Stimulated activated CD8-positive, alpha-beta memory T cell treated with anti-CD3 and anti-CD28 coated beads, Interleukin-2, amount 100 ng/mL, for 48 hours (primary cell): Measurements from ENCODE around the gene CAMK1D.
"Not testable (repeated sequence)": the region's sequence is repeated elsewhere in the genome, so short reads cannot be mapped to it uniquely, and the experiment has no call there.

Experiments
- DNase-seq, 2 donors: peaks; one replicate each; pipeline ENCODE4 v3.0.0-alpha.2; 2020; ENCODE audit warnings: low read depth in 2 of 2

CAMK1D gene

GRCh38 chr10:12340937-12341336 is 8.4 kb upstream of the CAMK1D start:
- DNase-seq, result no peak

DNA sequence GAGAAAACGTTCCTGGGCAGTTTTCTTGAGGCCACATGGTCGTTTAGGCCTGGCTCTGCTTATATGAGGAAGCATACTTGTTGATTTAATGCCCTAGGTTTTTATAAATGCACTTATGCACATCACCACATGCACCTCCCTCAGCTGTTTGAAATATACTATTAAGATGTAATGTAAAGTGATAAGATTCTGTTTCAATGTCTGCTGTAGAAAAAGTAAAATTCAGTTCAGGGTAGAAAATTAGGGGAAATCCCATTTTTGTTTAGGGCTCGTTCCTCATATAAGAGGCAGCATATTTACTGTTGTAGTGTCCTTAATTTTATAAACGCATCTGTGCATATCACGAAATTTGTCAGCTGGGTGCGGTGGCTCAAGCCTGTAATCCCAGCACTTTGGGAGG is 7.8 kb upstream of the CAMK1D start:
- no peak for DNase-seq

DNA sequence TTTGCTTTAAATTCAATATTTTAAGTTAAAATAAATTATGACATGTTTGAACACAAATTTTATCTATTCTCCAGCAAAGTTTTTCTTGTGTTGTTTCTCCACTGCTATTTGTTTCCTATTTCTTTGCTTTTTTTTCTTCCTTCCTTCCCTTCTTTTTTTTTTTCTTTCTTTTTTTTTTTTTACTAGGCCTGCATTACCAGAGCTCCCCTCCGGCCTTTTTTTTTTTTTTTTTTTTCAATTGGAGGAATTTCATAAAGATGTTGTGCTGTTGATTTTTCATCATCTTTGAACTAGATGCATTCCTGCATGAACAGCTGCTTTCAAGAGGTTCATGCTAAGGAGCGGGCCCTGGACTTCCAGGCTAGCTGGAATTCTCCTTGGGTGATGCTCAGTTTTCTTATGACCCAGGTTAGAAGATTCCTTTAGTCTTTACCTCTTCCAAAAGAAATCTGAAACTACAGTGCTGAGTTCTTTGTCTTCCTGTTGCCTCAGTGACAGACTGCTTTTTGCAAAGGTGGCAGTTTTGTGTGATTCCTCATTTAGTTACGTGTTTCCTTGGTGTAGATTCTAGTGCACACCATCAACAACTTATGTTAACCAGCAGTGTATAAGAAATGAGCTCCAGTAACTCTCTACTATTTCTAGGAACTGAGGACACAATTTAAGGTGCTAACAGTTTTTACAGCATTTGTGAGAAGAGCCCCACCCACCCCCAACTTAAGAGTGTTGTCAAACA is 4.8 kb upstream of the CAMK1D start:
- no peak for DNase-seq

DNA sequence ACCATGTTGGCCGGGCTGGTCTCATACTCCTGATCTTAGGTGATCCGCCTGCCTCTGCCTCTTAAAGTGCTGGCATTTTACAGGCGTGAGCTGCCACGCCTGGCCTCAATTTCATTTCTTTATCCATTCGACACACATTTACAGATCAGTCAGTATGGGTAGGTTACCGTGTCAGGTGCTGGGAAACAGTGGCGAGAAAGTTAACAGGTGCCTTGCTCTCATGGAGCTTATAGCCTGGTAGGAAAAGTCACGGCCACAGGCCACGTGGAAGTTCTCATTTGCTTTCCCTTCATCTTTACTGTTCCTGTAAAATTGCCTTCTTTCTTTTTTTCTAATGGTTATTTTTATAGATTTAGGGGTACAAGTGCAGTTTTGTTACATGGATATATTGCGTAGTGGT is 2.6 kb upstream of the CAMK1D start:
- no peak for DNase-seq

- DNase-seq, result no peak
These were observed 965 bp upstream of the CAMK1D start for GRCh38 chr10:12348294-12348869.

DNA sequence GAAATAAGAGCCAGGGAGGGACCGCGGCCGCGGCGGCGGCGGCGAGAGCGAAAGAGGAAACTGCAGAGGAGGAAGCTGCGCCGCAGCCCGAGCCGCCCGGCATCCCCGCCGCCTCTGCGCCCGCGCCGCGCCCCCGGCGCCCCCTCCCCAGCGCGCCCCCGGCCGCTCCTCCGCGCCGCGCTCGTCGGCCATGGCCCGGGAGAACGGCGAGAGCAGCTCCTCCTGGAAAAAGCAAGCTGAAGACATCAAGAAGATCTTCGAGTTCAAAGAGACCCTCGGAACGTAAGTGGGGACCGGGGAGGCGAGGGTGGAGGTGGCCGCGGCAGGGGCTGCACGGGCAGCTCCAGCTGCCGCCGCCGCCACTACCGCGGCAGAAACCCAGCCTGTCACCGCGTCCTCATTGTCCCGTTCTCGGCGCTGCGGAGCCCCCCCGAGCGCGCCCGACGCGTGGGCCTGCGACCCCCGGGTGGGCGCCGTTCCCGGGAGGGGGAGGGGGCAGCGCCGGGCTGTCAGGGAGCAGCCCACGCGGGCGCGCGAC is 351 bp downstream of the CAMK1D start:
- no peak for DNase-seq

DNA sequence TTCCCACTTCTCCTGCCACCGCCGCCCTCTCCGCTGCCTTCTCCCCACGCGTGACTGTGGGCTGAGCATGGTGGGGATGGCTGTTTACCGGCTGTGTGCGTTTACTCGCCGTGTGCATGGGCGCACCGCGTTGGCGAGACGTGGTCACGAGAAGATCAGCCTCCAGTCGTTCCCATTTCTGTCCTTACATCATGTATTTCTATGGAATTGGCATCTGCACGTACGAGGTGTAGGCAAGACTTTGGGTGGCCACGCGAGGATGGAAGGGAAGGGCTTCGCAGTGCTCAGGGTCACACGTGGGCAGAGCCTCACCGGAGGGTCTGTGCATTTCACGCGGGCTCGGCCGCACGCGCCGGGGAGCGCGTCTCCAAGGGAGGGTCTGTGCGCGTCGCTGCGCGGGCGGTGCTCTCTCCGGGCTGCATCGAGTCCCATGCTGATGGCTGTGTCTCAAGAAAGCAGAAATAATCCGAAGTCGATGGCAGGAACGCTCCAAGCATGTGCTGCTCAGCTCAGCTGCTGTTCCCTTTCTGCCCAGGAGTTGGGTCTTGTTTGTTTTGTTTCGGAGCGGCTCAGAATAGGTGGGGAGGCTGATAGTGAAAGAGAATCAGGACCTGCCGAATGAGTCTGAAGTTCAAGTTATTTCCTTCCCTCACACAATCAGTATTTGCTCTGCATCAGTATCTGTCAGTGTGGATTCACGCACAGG is 973 bp downstream of the CAMK1D start:
- DNase-seq, result peak in 1 of 2 donors; percentile 28

- DNase-seq, result no peak
These were observed 1.6 kb downstream of the CAMK1D start for GRCh38 chr10:12350925-12351324.

- no peak for DNase-seq
These were observed 2.1 kb downstream of the CAMK1D start for GRCh38 chr10:12351447-12351846.

- DNase-seq, result no peak
These were observed 2.5 kb downstream of the CAMK1D start for GRCh38 chr10:12351889-12352288.

DNA sequence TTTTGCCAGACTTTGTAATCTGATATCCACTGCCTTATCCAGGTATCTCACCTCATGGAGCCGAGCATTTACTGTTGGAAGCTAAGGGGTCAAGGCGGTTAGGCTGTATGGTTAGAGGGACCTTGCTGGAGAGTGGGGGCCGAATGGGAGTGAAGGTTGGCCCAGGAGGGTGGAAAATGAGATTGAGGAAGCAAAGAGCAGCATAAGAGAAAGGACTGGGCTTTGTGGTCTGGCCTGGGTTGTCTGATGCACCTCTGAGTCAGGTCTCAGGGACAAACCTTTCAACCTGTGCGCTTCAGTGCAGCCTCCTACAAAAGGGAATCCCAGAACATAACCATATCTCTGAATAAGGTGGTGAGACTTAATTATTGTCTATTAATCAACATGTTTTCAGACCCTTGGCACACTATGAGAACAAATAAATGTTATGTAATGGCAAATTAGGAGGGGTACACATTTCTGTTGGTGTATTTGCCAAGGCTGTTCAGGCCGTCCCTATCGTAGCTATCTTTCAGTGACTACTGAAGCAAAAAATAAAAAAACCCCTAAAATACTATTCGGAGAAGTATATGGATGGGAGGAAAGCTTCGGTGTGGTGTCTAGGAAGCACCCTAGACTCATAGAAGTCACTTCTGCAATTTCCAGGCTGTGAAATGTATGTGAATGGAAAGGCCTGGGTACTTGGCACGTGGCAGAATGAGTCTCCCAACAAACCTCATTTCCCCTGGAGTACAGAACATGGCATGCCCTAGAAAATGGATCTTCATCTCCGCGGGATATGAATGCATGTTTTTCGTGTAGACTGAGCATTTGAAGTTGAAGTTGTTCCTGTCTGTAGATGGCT is 4.3 kb downstream of the CAMK1D start:
- no peak for DNase-seq

GRCh38 chr10:12354696-12355095 is 5.3 kb downstream of the CAMK1D start:
- not testable (repeated sequence) for DNase-seq

- DNase-seq, result no peak
These were observed 6.0 kb downstream of the CAMK1D start for GRCh38 chr10:12355384-12355783.

GRCh38 chr10:12357525-12358151 is 8.3 kb downstream of the CAMK1D start:
- DNase-seq, result no peak

DNA sequence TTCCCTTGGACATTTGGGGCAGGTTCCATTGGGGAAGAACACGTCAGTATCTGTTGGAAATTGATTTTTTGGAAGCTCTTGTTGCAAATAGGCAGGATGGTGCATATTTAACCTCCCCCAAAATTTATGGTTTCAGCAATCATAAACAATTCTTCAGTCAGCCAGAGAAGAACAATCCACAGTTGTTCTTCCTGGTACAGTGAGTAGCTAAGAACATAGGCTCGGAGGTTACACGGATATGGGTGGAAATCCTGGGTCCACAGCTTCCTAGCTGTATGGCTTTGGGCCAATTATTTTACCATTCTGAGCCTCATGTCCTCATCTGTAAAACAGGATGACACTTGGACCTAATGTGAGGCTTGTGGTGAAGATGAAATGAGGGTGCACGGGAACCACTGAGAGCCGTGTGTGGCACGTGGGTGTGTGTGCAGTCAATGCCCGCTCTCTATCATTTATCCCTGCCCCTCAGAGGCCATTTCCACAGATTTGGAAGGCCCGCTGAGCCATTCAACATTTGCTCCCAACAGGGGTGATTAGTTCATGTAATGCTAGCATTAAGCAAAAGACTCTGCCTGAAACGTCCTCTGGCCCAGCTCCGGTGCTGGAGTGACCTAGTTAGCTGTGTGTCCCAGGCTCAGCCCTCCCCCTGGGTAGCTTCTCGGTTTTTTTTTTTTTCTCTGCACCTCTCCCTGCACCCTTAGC is 9.7 kb downstream of the CAMK1D start:
- no peak for DNase-seq

DNA sequence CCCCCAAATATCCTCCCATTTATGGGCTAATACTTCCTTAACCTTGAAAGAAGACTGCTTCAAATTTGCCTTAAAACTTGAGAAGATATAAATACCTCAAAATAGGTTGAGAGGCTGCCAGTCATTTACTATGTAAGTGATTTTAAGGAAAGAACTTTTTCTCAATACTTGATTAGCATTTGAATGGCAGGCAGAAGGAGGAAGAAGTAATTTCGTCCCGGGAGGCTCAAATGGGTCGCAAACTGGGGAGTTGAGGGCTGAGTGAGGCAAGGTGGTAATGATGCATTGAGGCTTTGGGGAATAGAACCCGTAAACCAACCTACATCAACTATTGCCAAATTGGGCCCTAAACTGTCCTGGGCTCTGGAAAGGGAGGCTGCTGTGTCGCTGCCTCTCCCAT is 11.1 kb downstream of the CAMK1D start:
- DNase-seq, result no peak

- not testable (repeated sequence) for DNase-seq
These were observed 11.8 kb downstream of the CAMK1D start for GRCh38 chr10:12361115-12361514.

DNA sequence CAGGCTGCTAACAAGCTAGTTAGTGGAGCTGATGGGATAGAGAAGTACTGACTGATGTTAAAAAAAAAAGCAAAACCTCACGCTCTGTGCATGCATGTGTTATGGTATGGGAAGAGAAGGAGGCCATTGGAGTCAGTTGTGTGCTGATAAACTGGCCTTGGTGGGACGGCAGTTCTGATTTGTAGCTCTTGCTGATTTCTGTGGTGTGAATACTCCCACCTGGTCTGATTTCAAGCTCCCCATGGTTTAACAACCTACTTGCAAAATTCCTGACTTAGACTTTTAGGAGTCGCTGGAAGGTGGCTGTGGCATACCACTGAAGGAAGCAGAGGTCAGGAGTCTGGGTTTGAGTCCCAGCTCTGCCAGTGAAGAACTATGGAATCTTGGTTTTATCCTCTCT is 15.2 kb downstream of the CAMK1D start:
- DNase-seq, result no peak

DNA sequence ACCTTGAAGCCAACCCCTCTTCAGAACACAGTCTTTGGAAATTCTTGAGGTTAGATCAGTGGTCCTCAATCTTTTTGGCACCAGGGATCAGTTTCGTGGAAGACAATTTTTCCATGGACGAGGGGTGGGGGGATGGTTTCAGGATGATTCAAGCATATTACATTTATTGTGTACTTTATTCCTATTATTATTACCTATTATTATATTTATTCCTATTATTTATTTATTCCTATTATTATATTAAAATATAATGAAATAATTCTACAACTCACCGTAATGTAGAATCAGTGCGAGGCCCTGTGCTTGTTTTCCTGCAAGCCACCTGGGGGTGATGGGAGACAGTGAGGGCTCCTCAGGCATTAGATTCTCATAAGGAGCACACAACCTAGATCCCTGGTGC is 17.9 kb downstream of the CAMK1D start:
- DNase-seq, result no peak

- DNase-seq, result no peak
These were observed 20.6 kb downstream of the CAMK1D start for GRCh38 chr10:12369982-12370381.

DNA sequence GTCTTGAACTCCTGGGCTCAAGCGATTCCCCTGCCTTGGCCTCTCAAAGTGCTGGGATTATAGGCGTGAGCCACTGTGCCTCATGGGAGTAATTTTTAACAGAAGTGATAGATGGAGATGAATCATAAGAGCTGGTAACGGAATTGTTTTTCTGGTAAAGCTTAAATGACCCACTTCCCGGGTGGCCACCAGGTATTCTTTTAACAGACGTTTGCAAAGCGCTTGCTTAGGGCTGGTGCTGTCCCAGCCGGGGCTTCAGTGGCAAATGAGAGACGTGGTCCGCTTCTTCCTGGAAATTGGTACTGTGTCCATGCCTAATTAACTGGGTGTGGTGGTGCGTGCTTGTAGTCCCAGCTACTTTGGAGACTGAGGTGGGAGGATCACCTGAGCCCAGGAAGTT is 23.5 kb downstream of the CAMK1D start:
- no peak for DNase-seq
